ENCODE measurements around the gene DIPK1B. TPM values are rescaled to one million over a fixed set of nuclear protein-coding genes. Genes with fewer than 3 reads are reported as not detected.

The DIPK1B gene
- total and polyA plus RNA-seq, 10 of the 15 experiments (the other 5 are each of a cell fraction or from before 2014, with no cell fraction given): 0.08 to 0.28 (median 0.13) TPM; not detected in 3

- TF ChIP-seq ZNF24 (IDR thresholded peaks at IDR 0.05): no peak
- no peak for TF ChIP-seq SIN3A (IDR thresholded peaks at IDR 0.05; ENCODE audit: low read depth, low read length)
- no peak for TF ChIP-seq SRF (IDR thresholded peaks at IDR 0.05; ENCODE audit: low read depth in 2 of 2, low read length in 2 of 2)
- TF ChIP-seq, protein P1, sequence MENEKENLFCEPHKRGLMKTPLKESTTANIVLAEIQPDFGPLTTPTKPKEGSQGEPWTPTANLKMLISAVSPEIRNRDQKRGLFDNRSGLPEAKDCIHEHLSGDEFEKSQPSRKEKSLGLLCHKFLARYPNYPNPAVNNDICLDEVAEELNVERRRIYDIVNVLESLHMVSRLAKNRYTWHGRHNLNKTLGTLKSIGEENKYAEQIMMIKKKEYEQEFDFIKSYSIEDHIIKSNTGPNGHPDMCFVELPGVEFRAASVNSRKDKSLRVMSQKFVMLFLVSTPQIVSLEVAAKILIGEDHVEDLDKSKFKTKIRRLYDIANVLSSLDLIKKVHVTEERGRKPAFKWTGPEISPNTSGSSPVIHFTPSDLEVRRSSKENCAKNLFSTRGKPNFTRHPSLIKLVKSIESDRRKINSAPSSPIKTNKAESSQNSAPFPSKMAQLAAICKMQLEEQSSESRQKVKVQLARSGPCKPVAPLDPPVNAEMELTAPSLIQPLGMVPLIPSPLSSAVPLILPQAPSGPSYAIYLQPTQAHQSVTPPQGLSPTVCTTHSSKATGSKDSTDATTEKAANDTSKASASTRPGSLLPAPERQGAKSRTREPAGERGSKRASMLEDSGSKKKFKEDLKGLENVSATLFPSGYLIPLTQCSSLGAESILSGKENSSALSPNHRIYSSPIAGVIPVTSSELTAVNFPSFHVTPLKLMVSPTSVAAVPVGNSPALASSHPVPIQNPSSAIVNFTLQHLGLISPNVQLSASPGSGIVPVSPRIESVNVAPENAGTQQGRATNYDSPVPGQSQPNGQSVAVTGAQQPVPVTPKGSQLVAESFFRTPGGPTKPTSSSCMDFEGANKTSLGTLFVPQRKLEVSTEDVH (IDR thresholded peaks at IDR 0.05; ENCODE audit: low read depth, partially characterized antibody): no peak
- 0 out of 2 replicates have a peak, but pooled peaks have one; percentile 46 for TF ChIP-seq RBBP5 (conservative IDR thresholded peaks at IDR 0.05)
- peak; percentile 73 for TF ChIP-seq YY1 (IDR thresholded peaks at IDR 0.05; ENCODE audit: low read depth, low read length)
- TF ChIP-seq BHLHE40 (IDR thresholded peaks at IDR 0.05; ENCODE audit: borderline replicate concordance in 1 of 2, low read depth in 2 of 2, low read length in 1 of 2): peak; percentile 24 to 65
- no peak for TF ChIP-seq STAT3 (IDR thresholded peaks at IDR 0.05; ENCODE audit: low read depth, low read length)
- peak; percentile 39 for TF ChIP-seq MEF2B (IDR thresholded peaks at IDR 0.05; ENCODE audit: partially characterized antibody, poor library complexity, severe bottlenecking)
- TF ChIP-seq PAX8 (IDR thresholded peaks at IDR 0.05): no peak
- no peak for TF ChIP-seq ZZZ3 (IDR thresholded peaks at IDR 0.05; ENCODE audit: control insufficient read depth, insufficient read length, low read depth)
- TF ChIP-seq, protein P2, sequence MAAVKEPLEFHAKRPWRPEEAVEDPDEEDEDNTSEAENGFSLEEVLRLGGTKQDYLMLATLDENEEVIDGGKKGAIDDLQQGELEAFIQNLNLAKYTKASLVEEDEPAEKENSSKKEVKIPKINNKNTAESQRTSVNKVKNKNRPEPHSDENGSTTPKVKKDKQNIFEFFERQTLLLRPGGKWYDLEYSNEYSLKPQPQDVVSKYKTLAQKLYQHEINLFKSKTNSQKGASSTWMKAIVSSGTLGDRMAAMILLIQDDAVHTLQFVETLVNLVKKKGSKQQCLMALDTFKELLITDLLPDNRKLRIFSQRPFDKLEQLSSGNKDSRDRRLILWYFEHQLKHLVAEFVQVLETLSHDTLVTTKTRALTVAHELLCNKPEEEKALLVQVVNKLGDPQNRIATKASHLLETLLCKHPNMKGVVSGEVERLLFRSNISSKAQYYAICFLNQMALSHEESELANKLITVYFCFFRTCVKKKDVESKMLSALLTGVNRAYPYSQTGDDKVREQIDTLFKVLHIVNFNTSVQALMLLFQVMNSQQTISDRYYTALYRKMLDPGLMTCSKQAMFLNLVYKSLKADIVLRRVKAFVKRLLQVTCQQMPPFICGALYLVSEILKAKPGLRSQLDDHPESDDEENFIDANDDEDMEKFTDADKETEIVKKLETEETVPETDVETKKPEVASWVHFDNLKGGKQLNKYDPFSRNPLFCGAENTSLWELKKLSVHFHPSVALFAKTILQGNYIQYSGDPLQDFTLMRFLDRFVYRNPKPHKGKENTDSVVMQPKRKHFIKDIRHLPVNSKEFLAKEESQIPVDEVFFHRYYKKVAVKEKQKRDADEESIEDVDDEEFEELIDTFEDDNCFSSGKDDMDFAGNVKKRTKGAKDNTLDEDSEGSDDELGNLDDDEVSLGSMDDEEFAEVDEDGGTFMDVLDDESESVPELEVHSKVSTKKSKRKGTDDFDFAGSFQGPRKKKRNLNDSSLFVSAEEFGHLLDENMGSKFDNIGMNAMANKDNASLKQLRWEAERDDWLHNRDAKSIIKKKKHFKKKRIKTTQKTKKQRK (IDR thresholded peaks at IDR 0.05; ENCODE audit: low read depth, low read length): no peak
- no peak for TF ChIP-seq ZSCAN29 (IDR thresholded peaks at IDR 0.05)
- peak; percentile 75 for TF ChIP-seq NR2F1 (conservative IDR thresholded peaks at IDR 0.05)
- TF ChIP-seq POLR2AphosphoS5 (IDR thresholded peaks at IDR 0.05; ENCODE audit: low read length): peak; percentile 69
- TF ChIP-seq BCL3 (IDR thresholded peaks at IDR 0.05; ENCODE audit: borderline replicate concordance, insufficient read depth, low read depth, low read length, poor library complexity, severe bottlenecking): peak; percentile 10
- no peak for TF ChIP-seq POLR2AphosphoS2 (IDR thresholded peaks at IDR 0.05; ENCODE audit: low read depth, low read length)
- 0 out of 2 replicates have a peak, but pooled peaks have one; percentile 31 for TF ChIP-seq CHD2 (IDR thresholded peaks at IDR 0.05; ENCODE audit: borderline replicate concordance, low read depth, low read length)
- no peak for TF ChIP-seq WRNIP1 (IDR thresholded peaks at IDR 0.05; ENCODE audit: borderline replicate concordance, low read depth, low read length)
- no peak for TF ChIP-seq RCOR1 (conservative IDR thresholded peaks at IDR 0.05; ENCODE audit: low read depth, low read length)
- peak; percentile 66 to 74 for TF ChIP-seq IKZF2 (IDR thresholded peaks at IDR 0.05)
- TF ChIP-seq TARDBP (IDR thresholded peaks at IDR 0.05; ENCODE audit: borderline replicate concordance): peak; percentile 17; the same call in 1 of the 2 replicates
- TF ChIP-seq NFYA (IDR thresholded peaks at IDR 0.05; ENCODE audit: borderline replicate concordance, low read depth, low read length): no peak
- no peak for TF ChIP-seq EZH2 (IDR thresholded peaks at IDR 0.05; ENCODE audit: borderline replicate concordance, control insufficient read depth, low read depth, low read length)
These were observed 11.3 kb upstream of the DIPK1B start (continued) for GRCh38 chr9:136700959-136701667.

All from GM12878 (cell line).